Kidney epithelial cell (primary cell): Measurements from ENCODE around the gene VPS37D. TPM values are rescaled to one million over a fixed set of nuclear protein-coding genes. Genes with fewer than 3 reads are reported as not detected.
"Not testable (repeated sequence)": the region's sequence is repeated elsewhere in the genome, so short reads cannot be mapped to it uniquely, and the experiment has no call there.

Experiments used
- DNase-seq: peaks from one replicate; pipeline ENCODE4 v3.0.0-alpha.2; 2010; ENCODE audit warnings: low read depth
- H3K27me3 ChIP-seq: 2 replicates; pipeline ENCODE4 v1.6.0; 2011; ENCODE audit warnings: low read length; ENCODE audit not compliant: control insufficient read depth, insufficient read depth
- H3K36me3 ChIP-seq: 2 replicates; pipeline ENCODE4 v1.5.1; 2011; ENCODE audit warnings: low read length; ENCODE audit not compliant: control insufficient read depth, insufficient read depth
- H3K4me3 ChIP-seq: 2 replicates; pipeline ENCODE4 v1.5.1; 2011; ENCODE audit warnings: low read depth, mild to moderate bottlenecking, control low read depth, low read length
- CTCF ChIP-seq: IDR thresholded peaks from 2 replicates; pipeline ENCODE4 v1.5.1; 2011; ENCODE audit warnings: mild to moderate bottlenecking, moderate library complexity, low read length, control low read depth, inconsistent platforms; ENCODE audit not compliant: insufficient read depth, poor library complexity, severe bottlenecking
- total RNA-seq: library from RNA; depleted of rRNA; stranded (reverse); fragments of >200 nt; gene quantifications from 2 replicates; pipeline ENCODE4 v1.2.3, GENCODE V29; 2015

Gene VPS37D
- 9.0 and 12.2 TPM in 2 replicates for total RNA-seq

- H3K4me3 ChIP-seq, result peak within 1 kb of the TSS; percentile 62
- peak; percentile 14 for DNase-seq
- no peaks in the 10 kb centered on the region for H3K36me3 ChIP-seq
- peak; percentile 34 for TF ChIP-seq CTCF
- no peaks in the 10 kb centered on the region for H3K27me3 ChIP-seq
Observed at GRCh38 chr7:73667344-73668102, at the start of gene VPS37D. Gene VPS37D, plus strand, starts transcription at chr7:73667831. Its CDS starts 128 bp downstream, at chr7:73667959.

- H3K4me3 ChIP-seq, result no peak overlapping the region
- no peak for TF ChIP-seq CTCF
- no peak for DNase-seq
- no peaks in the 10 kb centered on the region for H3K36me3 ChIP-seq
- H3K27me3 ChIP-seq, result peaks cover 14% of the 10 kb centered on the region
Observed at GRCh38 chr7:73618538-73618937, 49.1 kb upstream of the VPS37D start.

- H3K27me3 ChIP-seq, result peaks cover 23% of the 10 kb centered on the region
Observed at GRCh38 chr7:73619394-73619793, 48.2 kb upstream of the VPS37D start.

GRCh38 chr7:73621168-73622063 lies 46.2 kb upstream of the VPS37D start:
- no peak for TF ChIP-seq CTCF
- Histone ChIP-seq H3K27me3 (peaks cover 31% of the 10 kb centered on the region), H3K4me3 (no peak overlapping the region), H3K36me3 (no peaks in the 10 kb centered on the region)
- DNase-seq, result no peak

More at GRCh38 chr7:73619394-73619793, 48.2 kb upstream of the VPS37D start:
- DNase-seq, H3K4me3 ChIP-seq, H3K36me3 ChIP-seq: not testable (repeated sequence)

- no peak for TF ChIP-seq CTCF
Observed at GRCh38 chr7:73622527-73622908, 45.1 kb upstream of the VPS37D start.

More at GRCh38 chr7:73622527-73622908, 45.1 kb upstream of the VPS37D start:
- no peak for DNase-seq
- Histone ChIP-seq H3K27me3 (peaks cover 38% of the 10 kb centered on the region), H3K4me3 (no peak overlapping the region), H3K36me3 (no peaks in the 10 kb centered on the region)
